Measurements from ENCODE around the gene LRCH3.

DNA sequence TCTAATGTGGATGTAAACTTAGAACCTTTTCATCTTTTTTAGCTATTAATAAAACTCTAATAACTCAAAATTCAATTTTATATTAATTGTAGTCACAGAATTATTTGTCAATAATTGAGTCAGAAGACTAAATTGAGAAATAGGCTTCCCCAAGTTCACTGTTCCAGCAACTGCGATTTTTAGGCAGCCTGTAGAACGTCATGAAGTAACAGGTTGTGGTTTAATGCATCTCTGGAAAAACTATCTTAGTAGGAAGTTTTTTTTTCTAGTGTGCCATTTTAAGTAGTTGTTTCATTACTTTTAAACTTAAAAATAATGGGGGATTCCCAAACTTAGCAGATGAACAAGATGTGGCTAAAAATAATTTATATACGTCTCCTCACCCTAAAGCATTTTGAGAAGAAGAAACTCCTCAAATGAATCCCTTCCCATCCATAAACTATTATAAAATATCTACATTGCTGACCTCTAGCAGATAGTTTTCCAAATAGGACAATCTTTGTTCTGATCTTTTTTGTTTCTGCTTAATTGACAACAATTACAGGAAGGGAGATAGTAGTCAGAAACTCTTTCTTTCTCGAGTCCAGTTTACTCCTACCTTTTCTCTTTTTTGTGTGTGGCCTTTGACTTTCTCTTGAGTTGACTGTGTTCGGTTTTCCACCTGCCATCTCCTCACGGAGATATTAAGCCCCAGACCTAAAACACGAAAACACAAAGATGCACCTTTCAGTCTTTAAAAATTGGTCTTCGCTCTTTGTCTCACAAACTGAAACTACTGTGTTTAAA, 43.1 kb downstream of the LRCH3 start:
- TF ChIP-seq, protein P1, sequence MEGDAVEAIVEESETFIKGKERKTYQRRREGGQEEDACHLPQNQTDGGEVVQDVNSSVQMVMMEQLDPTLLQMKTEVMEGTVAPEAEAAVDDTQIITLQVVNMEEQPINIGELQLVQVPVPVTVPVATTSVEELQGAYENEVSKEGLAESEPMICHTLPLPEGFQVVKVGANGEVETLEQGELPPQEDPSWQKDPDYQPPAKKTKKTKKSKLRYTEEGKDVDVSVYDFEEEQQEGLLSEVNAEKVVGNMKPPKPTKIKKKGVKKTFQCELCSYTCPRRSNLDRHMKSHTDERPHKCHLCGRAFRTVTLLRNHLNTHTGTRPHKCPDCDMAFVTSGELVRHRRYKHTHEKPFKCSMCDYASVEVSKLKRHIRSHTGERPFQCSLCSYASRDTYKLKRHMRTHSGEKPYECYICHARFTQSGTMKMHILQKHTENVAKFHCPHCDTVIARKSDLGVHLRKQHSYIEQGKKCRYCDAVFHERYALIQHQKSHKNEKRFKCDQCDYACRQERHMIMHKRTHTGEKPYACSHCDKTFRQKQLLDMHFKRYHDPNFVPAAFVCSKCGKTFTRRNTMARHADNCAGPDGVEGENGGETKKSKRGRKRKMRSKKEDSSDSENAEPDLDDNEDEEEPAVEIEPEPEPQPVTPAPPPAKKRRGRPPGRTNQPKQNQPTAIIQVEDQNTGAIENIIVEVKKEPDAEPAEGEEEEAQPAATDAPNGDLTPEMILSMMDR (IDR thresholded peaks at IDR 0.05) = no peak
- TF ChIP-seq, protein P2, sequence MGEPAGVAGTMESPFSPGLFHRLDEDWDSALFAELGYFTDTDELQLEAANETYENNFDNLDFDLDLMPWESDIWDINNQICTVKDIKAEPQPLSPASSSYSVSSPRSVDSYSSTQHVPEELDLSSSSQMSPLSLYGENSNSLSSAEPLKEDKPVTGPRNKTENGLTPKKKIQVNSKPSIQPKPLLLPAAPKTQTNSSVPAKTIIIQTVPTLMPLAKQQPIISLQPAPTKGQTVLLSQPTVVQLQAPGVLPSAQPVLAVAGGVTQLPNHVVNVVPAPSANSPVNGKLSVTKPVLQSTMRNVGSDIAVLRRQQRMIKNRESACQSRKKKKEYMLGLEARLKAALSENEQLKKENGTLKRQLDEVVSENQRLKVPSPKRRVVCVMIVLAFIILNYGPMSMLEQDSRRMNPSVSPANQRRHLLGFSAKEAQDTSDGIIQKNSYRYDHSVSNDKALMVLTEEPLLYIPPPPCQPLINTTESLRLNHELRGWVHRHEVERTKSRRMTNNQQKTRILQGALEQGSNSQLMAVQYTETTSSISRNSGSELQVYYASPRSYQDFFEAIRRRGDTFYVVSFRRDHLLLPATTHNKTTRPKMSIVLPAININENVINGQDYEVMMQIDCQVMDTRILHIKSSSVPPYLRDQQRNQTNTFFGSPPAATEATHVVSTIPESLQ (CRISPR knock-in tag; IDR thresholded peaks at IDR 0.05) = no peak
- TF ChIP-seq NFYB (CRISPR knock-in tag; conservative IDR thresholded peaks at IDR 0.05; ENCODE audit: low read depth) (no peak), GABPB1 (CRISPR knock-in tag; IDR thresholded peaks at IDR 0.05) (no peak), PRRX2 (CRISPR knock-in tag; IDR thresholded peaks at IDR 0.05) (no peak), FOXJ3 (CRISPR knock-in tag; IDR thresholded peaks at IDR 0.05; ENCODE audit: borderline replicate concordance) (no peak), ZNF232 (CRISPR knock-in tag; IDR thresholded peaks at IDR 0.05) (no peak), NR2C2 (CRISPR knock-in tag; IDR thresholded peaks at IDR 0.05) (no peak), CREM (CRISPR knock-in tag; IDR thresholded peaks at IDR 0.05) (no peak), CBFB (CRISPR knock-in tag; IDR thresholded peaks at IDR 0.05; ENCODE audit: low read depth) (no peak)
- TF ChIP-seq, protein P3, sequence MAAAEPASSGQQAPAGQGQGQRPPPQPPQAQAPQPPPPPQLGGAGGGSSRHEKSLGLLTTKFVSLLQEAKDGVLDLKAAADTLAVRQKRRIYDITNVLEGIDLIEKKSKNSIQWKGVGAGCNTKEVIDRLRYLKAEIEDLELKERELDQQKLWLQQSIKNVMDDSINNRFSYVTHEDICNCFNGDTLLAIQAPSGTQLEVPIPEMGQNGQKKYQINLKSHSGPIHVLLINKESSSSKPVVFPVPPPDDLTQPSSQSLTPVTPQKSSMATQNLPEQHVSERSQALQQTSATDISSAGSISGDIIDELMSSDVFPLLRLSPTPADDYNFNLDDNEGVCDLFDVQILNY (CRISPR knock-in tag; IDR thresholded peaks at IDR 0.05) = no peak
- TF ChIP-seq, protein P4, sequence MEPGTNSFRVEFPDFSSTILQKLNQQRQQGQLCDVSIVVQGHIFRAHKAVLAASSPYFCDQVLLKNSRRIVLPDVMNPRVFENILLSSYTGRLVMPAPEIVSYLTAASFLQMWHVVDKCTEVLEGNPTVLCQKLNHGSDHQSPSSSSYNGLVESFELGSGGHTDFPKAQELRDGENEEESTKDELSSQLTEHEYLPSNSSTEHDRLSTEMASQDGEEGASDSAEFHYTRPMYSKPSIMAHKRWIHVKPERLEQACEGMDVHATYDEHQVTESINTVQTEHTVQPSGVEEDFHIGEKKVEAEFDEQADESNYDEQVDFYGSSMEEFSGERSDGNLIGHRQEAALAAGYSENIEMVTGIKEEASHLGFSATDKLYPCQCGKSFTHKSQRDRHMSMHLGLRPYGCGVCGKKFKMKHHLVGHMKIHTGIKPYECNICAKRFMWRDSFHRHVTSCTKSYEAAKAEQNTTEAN (CRISPR knock-in tag; IDR thresholded peaks at IDR 0.05) = no peak
- TF ChIP-seq, protein P5, sequence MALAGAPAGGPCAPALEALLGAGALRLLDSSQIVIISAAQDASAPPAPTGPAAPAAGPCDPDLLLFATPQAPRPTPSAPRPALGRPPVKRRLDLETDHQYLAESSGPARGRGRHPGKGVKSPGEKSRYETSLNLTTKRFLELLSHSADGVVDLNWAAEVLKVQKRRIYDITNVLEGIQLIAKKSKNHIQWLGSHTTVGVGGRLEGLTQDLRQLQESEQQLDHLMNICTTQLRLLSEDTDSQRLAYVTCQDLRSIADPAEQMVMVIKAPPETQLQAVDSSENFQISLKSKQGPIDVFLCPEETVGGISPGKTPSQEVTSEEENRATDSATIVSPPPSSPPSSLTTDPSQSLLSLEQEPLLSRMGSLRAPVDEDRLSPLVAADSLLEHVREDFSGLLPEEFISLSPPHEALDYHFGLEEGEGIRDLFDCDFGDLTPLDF (CRISPR knock-in tag; IDR thresholded peaks at IDR 0.05) = no peak
- TF ChIP-seq, protein P6, sequence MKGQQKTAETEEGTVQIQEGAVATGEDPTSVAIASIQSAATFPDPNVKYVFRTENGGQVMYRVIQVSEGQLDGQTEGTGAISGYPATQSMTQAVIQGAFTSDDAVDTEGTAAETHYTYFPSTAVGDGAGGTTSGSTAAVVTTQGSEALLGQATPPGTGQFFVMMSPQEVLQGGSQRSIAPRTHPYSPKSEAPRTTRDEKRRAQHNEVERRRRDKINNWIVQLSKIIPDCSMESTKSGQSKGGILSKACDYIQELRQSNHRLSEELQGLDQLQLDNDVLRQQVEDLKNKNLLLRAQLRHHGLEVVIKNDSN (CRISPR knock-in tag; IDR thresholded peaks at IDR 0.05) = no peak

Data from WTC11 (cell line).